Hematopoietic multipotent progenitor cell treated with erythropoietin and hydrocortisone succinate and interleukin-3 and kit ligand, for 8 days (in vitro differentiated cells): ENCODE data around the gene METAP2.

Source experiments
- DNase-seq: peaks from one replicate; pipeline ENCODE4 v3.0.0-alpha.2; 2015

Gene METAP2

GRCh38 chr12:95553197-95553943 is 79.4 kb downstream of the METAP2 start:
- DNase-seq, result no peak

- DNase-seq, result peak; percentile 48
Measured at GRCh38 chr12:95554532-95555071, 80.7 kb downstream of the METAP2 start.

DNA sequence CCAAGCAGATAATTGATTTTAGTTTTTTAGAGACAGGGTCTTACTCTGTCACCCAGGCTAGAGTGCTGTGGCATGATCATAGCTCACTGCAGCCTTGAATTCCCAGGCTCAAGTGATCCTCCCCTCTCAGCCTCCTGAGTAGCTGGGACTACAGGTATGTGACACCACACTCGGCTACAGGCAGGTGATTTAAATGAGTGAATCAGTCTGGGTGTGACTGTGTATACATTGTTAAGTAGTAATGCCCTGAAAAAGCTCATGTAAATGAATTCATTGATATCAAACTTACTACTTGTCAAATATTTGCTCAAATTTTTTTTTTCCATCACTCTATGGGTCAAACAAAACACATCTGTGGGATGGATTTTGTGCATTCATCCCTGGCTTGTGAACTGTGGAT is 83.7 kb downstream of the METAP2 start:
- no peak for DNase-seq
